Measurements from ENCODE around the gene VIL1.

- TF ChIP-seq CTCF (conservative IDR thresholded peaks at IDR 0.05 in 1 of 2, IDR thresholded peaks at IDR 0.05 in 1 of 2; ENCODE audit: low read depth in 1 of 2, low read length in 2 of 2) (no peak), EZH2 (IDR thresholded peaks at IDR 0.05; ENCODE audit: low read length, missing control alignments) (no peak)
These were observed 11.8 kb downstream of the VIL1 start for GRCh38 chr2:218430721-218431120.
